NT2/D1 (cell line): Measurements from ENCODE around the gene TMEM235.

Source experiments
- SUZ12 ChIP-seq: IDR thresholded peaks from 2 replicates; pipeline ENCODE4 v1.6.1; 2011; ENCODE audit not compliant: insufficient read length, insufficient read depth; ENCODE audit errors: extremely low read depth
- YY1 ChIP-seq: IDR thresholded peaks from 2 replicates; pipeline ENCODE4 v1.6.1; 2011; ENCODE audit not compliant: insufficient read length, insufficient read depth
- ZNF274 ChIP-seq: IDR thresholded peaks from 2 replicates; pipeline ENCODE4 v1.6.1; 2011; ENCODE audit warnings: mild to moderate bottlenecking, low read depth, low read length

GRCh38 chr17:78257810-78258322 is 26.4 kb downstream of the TMEM235 start:
- TF ChIP-seq YY1 (no peak), ZNF274 (no peak), SUZ12 (no peak)
